ENCODE measurements around the gene STAT5A. TPM values are rescaled to one million over a fixed set of nuclear protein-coding genes. Genes with fewer than 3 reads are reported as not detected.

Gene STAT5A
- total RNA-seq, 1 donor from 2014 or later, result 140 TPM

DNA sequence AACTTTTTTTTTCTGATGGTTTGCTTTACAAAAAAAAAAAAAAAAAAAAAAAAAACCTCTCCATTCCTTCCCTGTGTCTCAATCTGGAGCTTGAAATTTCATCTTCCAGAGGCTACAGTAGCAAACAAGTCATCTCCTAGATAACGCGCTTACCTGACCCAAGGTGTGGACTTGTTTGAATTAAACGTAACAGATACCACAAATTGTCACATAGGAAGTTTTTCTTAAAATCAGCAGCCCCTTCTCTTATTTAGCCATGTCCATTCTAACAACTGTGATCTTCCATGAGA, 14.1 kb upstream of the STAT5A start:
- no peak overlapping the region for H3K27ac Mint-ChIP-seq
- no peak for ATAC-seq (ENCODE audit: low read depth)
- no peaks in the 10 kb centered on the region for H3K9me3 Mint-ChIP-seq
- peaks cover 66% of the 10 kb centered on the region for H3K4me1 Mint-ChIP-seq
- H3K36me3 Mint-ChIP-seq (ENCODE audit: low read depth), result peaks cover 4% of the 10 kb centered on the region
- POLR2A ChIA-PET, result interaction anchor here (0.6 to 4.2 kb wide), 6 partner anchors 14 to 257 kb away, joined by 3 to 45 read pairs (median 8); partner anchors contain the start of genes DNAJC7, STAT3 and STAT5A
- TF ChIP-seq, protein P1, sequence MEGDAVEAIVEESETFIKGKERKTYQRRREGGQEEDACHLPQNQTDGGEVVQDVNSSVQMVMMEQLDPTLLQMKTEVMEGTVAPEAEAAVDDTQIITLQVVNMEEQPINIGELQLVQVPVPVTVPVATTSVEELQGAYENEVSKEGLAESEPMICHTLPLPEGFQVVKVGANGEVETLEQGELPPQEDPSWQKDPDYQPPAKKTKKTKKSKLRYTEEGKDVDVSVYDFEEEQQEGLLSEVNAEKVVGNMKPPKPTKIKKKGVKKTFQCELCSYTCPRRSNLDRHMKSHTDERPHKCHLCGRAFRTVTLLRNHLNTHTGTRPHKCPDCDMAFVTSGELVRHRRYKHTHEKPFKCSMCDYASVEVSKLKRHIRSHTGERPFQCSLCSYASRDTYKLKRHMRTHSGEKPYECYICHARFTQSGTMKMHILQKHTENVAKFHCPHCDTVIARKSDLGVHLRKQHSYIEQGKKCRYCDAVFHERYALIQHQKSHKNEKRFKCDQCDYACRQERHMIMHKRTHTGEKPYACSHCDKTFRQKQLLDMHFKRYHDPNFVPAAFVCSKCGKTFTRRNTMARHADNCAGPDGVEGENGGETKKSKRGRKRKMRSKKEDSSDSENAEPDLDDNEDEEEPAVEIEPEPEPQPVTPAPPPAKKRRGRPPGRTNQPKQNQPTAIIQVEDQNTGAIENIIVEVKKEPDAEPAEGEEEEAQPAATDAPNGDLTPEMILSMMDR (IDR thresholded peaks at IDR 0.05), result no peak
- H3K27me3 Mint-ChIP-seq, result no peaks in the 10 kb centered on the region
- intact Hi-C loops (cut with micrococcal nuclease), result no loop called here
- peak overlapping the region; percentile 92 for H3K4me3 Mint-ChIP-seq
- CTCF ChIA-PET, result no interaction called here
- DNase-seq, result no peak

DNA sequence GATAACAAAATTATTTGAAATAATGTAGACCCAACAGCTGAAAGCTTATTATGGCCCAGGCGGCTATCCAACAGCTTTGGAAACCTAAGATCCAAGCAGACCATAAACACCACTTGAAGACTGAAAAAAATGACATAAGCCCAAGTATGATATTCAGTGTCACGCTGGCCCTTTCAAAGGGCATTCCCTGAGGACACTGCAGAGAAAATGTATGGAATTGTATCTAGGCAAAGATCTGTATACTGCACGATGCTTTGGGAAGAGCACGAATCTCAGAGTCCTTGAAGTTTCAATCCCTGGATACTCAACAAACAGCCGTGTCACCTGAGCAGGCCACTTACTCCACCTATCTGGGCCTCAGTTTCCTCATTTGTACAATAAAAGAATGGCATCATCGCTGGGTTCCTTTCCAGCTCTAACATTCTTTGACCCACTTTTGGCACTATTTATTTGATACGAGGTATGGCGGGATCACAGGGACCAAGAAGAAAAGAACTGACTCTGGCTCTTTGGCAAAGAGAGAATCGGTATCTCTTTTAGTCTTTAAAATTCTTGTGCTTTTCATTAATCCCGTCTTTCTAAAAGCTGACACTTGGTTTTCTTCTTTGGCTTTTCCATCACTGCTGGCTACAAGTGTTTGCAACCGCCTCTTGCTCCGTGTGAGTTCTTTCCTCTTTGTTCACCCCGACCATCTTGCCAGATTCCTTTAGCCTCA, 13.3 kb upstream of the STAT5A start:
- POLR2A ChIA-PET, result interaction anchor here (0.6 to 4.2 kb wide), 14 partner anchors 10 to 308 kb away, joined by 3 to 45 read pairs (median 4); partner anchors contain the start of genes DNAJC7, GHDC, STAT3 and STAT5A
- Mint-ChIP-seq H3K27ac (peak overlapping the region; percentile 81), H3K4me3 (peak overlapping the region; percentile 92), H3K36me3 (ENCODE audit: low read depth) (peaks cover 4% of the 10 kb centered on the region), H3K4me1 (peaks cover 60% of the 10 kb centered on the region), H3K27me3 (no peaks in the 10 kb centered on the region), H3K9me3 (no peaks in the 10 kb centered on the region)
- intact Hi-C loops (cut with micrococcal nuclease), result loop anchor here (1.0 kb wide), 1 partner anchor 27 kb away; no protein-coding TSS in a partner anchor
- CTCF ChIA-PET, result interaction anchor here (0.8 kb wide), 1 partner anchor 53 kb away, joined by 3 read pairs; no protein-coding TSS in a partner anchor
- TF ChIP-seq, protein P1 (IDR thresholded peaks at IDR 0.05), result no peak
- ATAC-seq (ENCODE audit: low read depth) (no peak), DNase-seq (no peak)

DNA sequence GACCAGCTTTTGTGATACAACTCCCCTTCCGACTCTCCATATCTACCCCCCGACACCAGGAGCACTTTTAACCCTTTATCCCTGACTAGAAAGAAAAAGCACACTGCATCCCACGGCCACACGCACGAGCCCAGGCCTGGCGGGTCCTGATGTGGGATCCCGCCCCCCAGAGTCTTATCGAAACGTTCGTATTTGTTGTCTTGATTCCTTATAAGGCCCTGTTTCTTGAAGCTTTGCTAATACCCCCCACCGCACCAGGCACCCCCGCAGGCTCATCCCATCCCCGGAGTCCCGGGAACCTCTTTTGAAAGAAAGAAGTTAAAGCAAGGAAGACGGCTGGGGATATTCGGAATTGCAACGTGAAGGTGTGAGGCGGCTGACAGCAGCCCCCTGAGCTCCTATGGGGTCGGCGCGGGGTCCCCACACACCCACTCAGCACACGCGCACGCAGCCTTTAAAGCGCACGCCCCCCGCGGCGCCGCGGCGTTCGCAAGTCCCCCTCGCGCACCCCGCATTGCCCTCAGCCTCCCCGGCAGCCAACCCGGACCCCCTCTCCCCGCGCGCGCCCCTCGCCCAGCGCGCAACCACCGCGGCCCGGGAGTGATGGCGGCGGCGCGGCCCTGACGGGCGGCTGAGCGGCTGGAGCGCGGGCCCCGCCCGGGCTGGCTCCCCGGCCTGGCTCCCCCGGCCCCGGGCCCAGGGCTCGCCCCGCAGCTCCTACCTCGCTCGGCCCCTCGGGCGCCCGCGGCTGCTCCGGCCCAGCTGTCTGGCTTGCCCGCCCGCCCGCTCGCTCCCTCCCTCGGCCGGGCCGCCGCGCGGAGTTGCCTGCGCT, 12.6 kb upstream of the STAT5A start:
- DNase-seq, result no peak
- intact Hi-C loops (cut with micrococcal nuclease), result loop anchor here (1.0 kb wide), 2 partner anchors 12 to 27 kb away; no protein-coding TSS in a partner anchor
- peak; percentile 63 for ATAC-seq (ENCODE audit: low read depth)
- peak overlapping the region; percentile 92 for H3K4me3 Mint-ChIP-seq
- ChIA-PET POLR2A (interaction anchor here (0.7 to 4.2 kb wide), 11 partner anchors 10 to 309 kb away, joined by 3 to 45 read pairs (median 4); partner anchors contain the start of genes GHDC, STAT3 and STAT5A), CTCF (interaction anchor here (0.8 kb wide), 1 partner anchor 54 kb away, joined by 3 read pairs; no protein-coding TSS in a partner anchor)
- peaks cover 57% of the 10 kb centered on the region for H3K4me1 Mint-ChIP-seq
- peak overlapping the region; percentile 81 for H3K27ac Mint-ChIP-seq
- no peaks in the 10 kb centered on the region for H3K27me3 Mint-ChIP-seq
- no peaks in the 10 kb centered on the region for H3K9me3 Mint-ChIP-seq
- H3K36me3 Mint-ChIP-seq (ENCODE audit: low read depth), result peaks cover 4% of the 10 kb centered on the region
- TF ChIP-seq, protein P1 (IDR thresholded peaks at IDR 0.05), result no peak

DNA sequence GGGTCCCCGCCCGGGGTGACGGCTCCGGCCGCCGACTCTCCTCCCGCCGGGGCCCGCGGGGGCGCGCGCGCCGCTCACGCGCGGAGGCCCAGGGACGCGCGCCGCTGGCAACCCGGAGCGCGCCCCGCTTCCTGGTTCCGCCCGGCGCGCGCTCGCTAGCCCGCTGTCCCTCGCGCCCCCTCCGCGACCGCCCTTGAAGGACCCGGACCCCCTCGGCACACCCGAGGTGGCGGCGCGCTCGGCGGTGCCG, 12.0 kb upstream of the STAT5A start, which contains the start of gene STAT5B:
STAT5B (minus strand) TSS at position 33 of the 250 bp plus-strand sequence. CDS start 44,264 bp downstream, outside the sequence.
- H3K27ac Mint-ChIP-seq, result peak within 1 kb of the TSS; percentile 81
- ATAC-seq (ENCODE audit: low read depth) (peak; percentile 81), DNase-seq (peak; percentile 79)
- no peaks in the 10 kb centered on the region for H3K27me3 Mint-ChIP-seq
- ChIA-PET POLR2A (interaction anchor here (0.9 to 4.2 kb wide), 5 partner anchors 11 to 309 kb away, joined by 3 to 45 read pairs (median 4); partner anchors contain the start of genes STAT3 and STAT5A), CTCF (no interaction called here)
- peaks cover 4% of the 10 kb centered on the region for H3K36me3 Mint-ChIP-seq (ENCODE audit: low read depth)
- H3K4me3 Mint-ChIP-seq, result peak within 1 kb of the TSS; percentile 92
- H3K4me1 Mint-ChIP-seq, result peaks cover 52% of the 10 kb centered on the region
- TF ChIP-seq, protein P1 (IDR thresholded peaks at IDR 0.05), result no peak
- intact Hi-C loops (cut with micrococcal nuclease), result loop anchor here (1.0 kb wide), 1 partner anchor 11 kb away; no protein-coding TSS in a partner anchor
- no peaks in the 10 kb centered on the region for H3K9me3 Mint-ChIP-seq

Data from activated B cell treated with CpG ODN at 0.5 μM for 24 hours (primary cell).